CD4-positive, alpha-beta memory T cell (primary cell): ENCODE results near the gene MAPK14. TPM values are rescaled to one million over a fixed set of nuclear protein-coding genes. Genes with fewer than 3 reads are reported as not detected.

Experiments
- CTCF ChIA-PET: fragments of 350-600 bp; sonication (Branson Sonifier 250); formaldehyde crosslinking; loops from one replicate; lab custom pipeline; 2021; ENCODE audit warnings: inconsistent platforms; ENCODE audit not compliant: partially characterized antibody; lab: Charles Lee
- POLR2A ChIA-PET: fragments of 350-600 bp; sonication (Branson Sonifier 250); formaldehyde crosslinking; loops from one replicate; lab custom pipeline; 2021; ENCODE audit not compliant: partially characterized antibody; lab: Charles Lee
- DNase-seq, 5 donors: peaks; one replicate each; pipeline versions ENCODE4 v3.0.0 to v3.0.0-alpha.2; 2020 to 2022; ENCODE audit warnings: mixed read lengths in 1 of 5
- H3K27ac ChIP-seq: one replicate; pipeline ENCODE4 v1.7.0; 2013; ENCODE audit warnings: low read depth, low read length
- H3K27me3 ChIP-seq: 2 replicates; pipeline ENCODE4 v1.7.0; 2013; ENCODE audit warnings: mild to moderate bottlenecking, low read length, moderate library complexity; ENCODE audit not compliant: insufficient read depth
- H3K36me3 ChIP-seq: 2 replicates; pipeline ENCODE4 v1.7.0; 2013; ENCODE audit warnings: mild to moderate bottlenecking, low read length, moderate library complexity; ENCODE audit not compliant: insufficient read depth
- H3K4me1 ChIP-seq: 2 replicates; pipeline ENCODE4 v1.7.0; 2013; ENCODE audit warnings: mild to moderate bottlenecking, low read length, moderate library complexity; ENCODE audit not compliant: insufficient read depth
- H3K4me3 ChIP-seq, 2 donors: one replicate each; pipeline ENCODE4 v1.7.0; 2013; ENCODE audit warnings: low read length in 2 of 2, mild to moderate bottlenecking in 1 of 2
- H3K9me3 ChIP-seq, 2 donors: one replicate each; pipeline ENCODE4 v1.7.0; 2013; ENCODE audit warnings: low read length in 2 of 2, control low read depth in 1 of 2; ENCODE audit not compliant: control insufficient read depth in 1 of 2
- H3K27ac Mint-ChIP-seq, 7 donors: one replicate each; pipeline ENCODE4 v1.8.0; 2020 to 2021; ENCODE audit warnings: mixed read lengths in 7 of 7, mild to moderate bottlenecking in 6 of 7, inconsistent platforms in 3 of 7, moderate library complexity in 3 of 7
- H3K27me3 Mint-ChIP-seq, 2 donors: one replicate each; pipeline ENCODE4 v1.8.0; 2020 to 2021; ENCODE audit warnings: mixed read lengths in 2 of 2
- H3K36me3 Mint-ChIP-seq, 2 donors: one replicate each; pipeline ENCODE4 v1.8.0; 2020 to 2021; ENCODE audit warnings: mixed read lengths in 2 of 2, inconsistent platforms in 1 of 2, mild to moderate bottlenecking in 1 of 2
- H3K4me1 Mint-ChIP-seq, 4 donors: one replicate each; pipeline ENCODE4 v1.8.0; 2020 to 2021; ENCODE audit warnings: mixed read lengths in 4 of 4, mild to moderate bottlenecking in 1 of 4
- H3K4me3 Mint-ChIP-seq, 8 donors: one replicate each; pipeline ENCODE4 v1.8.0; 2020 to 2021; ENCODE audit warnings: mixed read lengths in 8 of 8, mild to moderate bottlenecking in 7 of 8, moderate library complexity in 6 of 8, inconsistent platforms in 3 of 8
- H3K9me3 Mint-ChIP-seq, 8 donors: one replicate each; pipeline ENCODE4 v1.8.0; 2020 to 2021; ENCODE audit warnings: mixed read lengths in 8 of 8, mild to moderate bottlenecking in 5 of 8, inconsistent platforms in 3 of 8, moderate library complexity in 1 of 8
- intact Hi-C: fragments of 100-400 bp; cut with micrococcal nuclease; formaldehyde crosslinking; loops from one replicate; pipeline ENCODE4 v1.15.1; 2023
- polyA plus RNA-seq, 2 donors: library from polyadenylated mRNA; unstranded; fragments of 300-500 nt; fragmentation: Illumina TruSeq; gene quantifications; one replicate each; pipeline ENCODE4 v1.2.3, GENCODE V29; 2021
- total RNA-seq, 2 experiments: library from RNA; stranded (reverse); gene quantifications; one replicate each; pipeline ENCODE4 v1.2.3, GENCODE V29; 2021

MAPK14 gene
- total and polyA plus RNA-seq, 4 experiments from 2014 or later, result 38.5 to 64.3 (median 53.8) TPM

GRCh38 chr6:36132246-36132895 lies 104.8 kb downstream of the MAPK14 start:
- intact Hi-C loops, result no loop called here

GRCh38 chr6:36133148-36133547 lies 105.5 kb downstream of the MAPK14 start:
- Mint-ChIP-seq H3K36me3 (peaks cover 29 to 39% of the 10 kb centered on the region in 2 donors), H3K9me3 (no peaks in the 10 kb centered on the region), H3K4me1 (peaks cover 27 to 44% (median 37%) of the 10 kb centered on the region in 4 donors), H3K4me3 (no peak overlapping the region), H3K27ac (peak overlapping the region; percentile 27 to 92 (median 89)), H3K27me3 (no peaks in the 10 kb centered on the region)
- CTCF ChIA-PET, result interaction anchor here (0.9 to 4.7 kb wide), 3 partner anchors 11 to 38 kb away, joined by 3 to 58 read pairs (median 5); no protein-coding TSS in a partner anchor
- H3K27ac ChIP-seq, result no peak overlapping the region
- H3K36me3 ChIP-seq, result peaks cover 24% of the 10 kb centered on the region
- H3K9me3 ChIP-seq, result no peaks in the 10 kb centered on the region
- no peaks in the 10 kb centered on the region for H3K27me3 ChIP-seq
- no peak for DNase-seq
- peaks cover 37% of the 10 kb centered on the region for H3K4me1 ChIP-seq
- intact Hi-C loops, result no loop called here
- POLR2A ChIA-PET, result interaction anchor here (4.7 to 5.0 kb wide), 2 partner anchors 11 to 106 kb away, joined by 41 to 93 read pairs; partner anchors contain the start of gene MAPK14
- H3K4me3 ChIP-seq, result no peak overlapping the region

More at GRCh38 chr6:36132246-36132895, 104.8 kb downstream of the MAPK14 start:
- ChIA-PET CTCF (interaction anchor here (1.0 to 4.7 kb wide), 13 partner anchors 9 to 73 kb away, joined by 3 to 58 read pairs (median 6); partner anchors contain the start of gene BRPF3), POLR2A (interaction anchor here (0.8 to 5.0 kb wide), 15 partner anchors 7 to 105 kb away, joined by 4 to 93 read pairs (median 10); partner anchors contain the start of genes BRPF3 and MAPK14)
- H3K4me1 Mint-ChIP-seq, result peaks cover 27 to 44% (median 37%) of the 10 kb centered on the region in 4 donors
- no peaks in the 10 kb centered on the region for H3K27me3 ChIP-seq
- H3K9me3 Mint-ChIP-seq, result no peaks in the 10 kb centered on the region
- DNase-seq, result no peak
- peak overlapping the region; percentile 73 to 92 (median 89) for H3K27ac Mint-ChIP-seq
- H3K36me3 ChIP-seq, result peaks cover 22% of the 10 kb centered on the region
- H3K27me3 Mint-ChIP-seq, result no peaks in the 10 kb centered on the region
- peaks cover 45% of the 10 kb centered on the region for H3K4me1 ChIP-seq
- peak overlapping the region; percentile 61 to 88 (median 78) for H3K4me3 Mint-ChIP-seq
- H3K4me3 ChIP-seq, result peak overlapping the region in 1 of 2 donors; percentile 85
- no peaks in the 10 kb centered on the region for H3K9me3 ChIP-seq
- H3K36me3 Mint-ChIP-seq, result peaks cover 29 to 36% of the 10 kb centered on the region in 2 donors
- peak overlapping the region; percentile 86 for H3K27ac ChIP-seq

- Histone ChIP-seq H3K36me3 (peaks cover 28% of the 10 kb centered on the region), H3K4me1 (peaks cover 36% of the 10 kb centered on the region), H3K27ac (no peak overlapping the region), H3K27me3 (no peaks in the 10 kb centered on the region), H3K9me3 (no peaks in the 10 kb centered on the region), H3K4me3 (no peak overlapping the region)
- no peak overlapping the region for H3K4me3 Mint-ChIP-seq
- ChIA-PET CTCF (interaction anchor here (0.9 to 4.7 kb wide), 3 partner anchors 11 to 38 kb away, joined by 3 to 58 read pairs (median 5); no protein-coding TSS in a partner anchor), POLR2A (interaction anchor here (4.7 to 5.0 kb wide), 2 partner anchors 12 to 106 kb away, joined by 41 to 93 read pairs; partner anchors contain the start of gene MAPK14)
- peaks cover 30 to 46% of the 10 kb centered on the region in 2 donors for H3K36me3 Mint-ChIP-seq
- DNase-seq, result no peak
- H3K9me3 Mint-ChIP-seq, result no peaks in the 10 kb centered on the region
- intact Hi-C loops, result no loop called here
- no peaks in the 10 kb centered on the region for H3K27me3 Mint-ChIP-seq
- peaks cover 27 to 44% (median 34%) of the 10 kb centered on the region in 4 donors for H3K4me1 Mint-ChIP-seq
- H3K27ac Mint-ChIP-seq, result peak overlapping the region in 5 of 7 donors; percentile 16 to 87 (median 33)
These were observed 106.3 kb downstream of the MAPK14 start for GRCh38 chr6:36133912-36134311.

- H3K27ac Mint-ChIP-seq, result peak overlapping the region in 4 of 7 donors; percentile 61 to 73 (median 66)
- Histone ChIP-seq H3K27ac (no peak overlapping the region), H3K9me3 (no peaks in the 10 kb centered on the region), H3K4me3 (no peak overlapping the region), H3K36me3 (peaks cover 38% of the 10 kb centered on the region), H3K4me1 (peaks cover 41% of the 10 kb centered on the region), H3K27me3 (no peaks in the 10 kb centered on the region)
- intact Hi-C loops, result no loop called here
- H3K4me1 Mint-ChIP-seq, result peaks cover 24 to 45% (median 30%) of the 10 kb centered on the region in 4 donors
- peaks cover 37 to 59% of the 10 kb centered on the region in 2 donors for H3K36me3 Mint-ChIP-seq
- POLR2A ChIA-PET, result interaction anchor here (1.0 kb wide), 1 partner anchor 14 kb away, joined by 5 read pairs; no protein-coding TSS in a partner anchor
- CTCF ChIA-PET, result interaction anchor here (1.6 kb wide), 1 partner anchor 40 kb away, joined by 3 read pairs; no protein-coding TSS in a partner anchor
- no peaks in the 10 kb centered on the region for H3K9me3 Mint-ChIP-seq
- no peaks in the 10 kb centered on the region for H3K27me3 Mint-ChIP-seq
- no peak for DNase-seq
- peak overlapping the region in 1 of 8 donors; percentile 43 for H3K4me3 Mint-ChIP-seq
These were observed 107.6 kb downstream of the MAPK14 start for GRCh38 chr6:36135053-36135731.

- POLR2A ChIA-PET, result interaction anchor here (1.0 kb wide), 1 partner anchor 15 kb away, joined by 5 read pairs; no protein-coding TSS in a partner anchor
- intact Hi-C loops, result no loop called here
- no peaks in the 10 kb centered on the region for H3K9me3 Mint-ChIP-seq
These were observed 108.4 kb downstream of the MAPK14 start for GRCh38 chr6:36136034-36136433.

GRCh38 chr6:36136551-36136950 lies 108.9 kb downstream of the MAPK14 start:
- H3K36me3 Mint-ChIP-seq, result peaks cover 41 to 62% of the 10 kb centered on the region in 2 donors
- H3K36me3 ChIP-seq, result peaks cover 38% of the 10 kb centered on the region
- no peak overlapping the region for H3K27ac ChIP-seq
- H3K9me3 Mint-ChIP-seq, result no peaks in the 10 kb centered on the region
- H3K27me3 ChIP-seq, result no peaks in the 10 kb centered on the region
- no peak overlapping the region for H3K4me3 ChIP-seq
- DNase-seq, result no peak
- no peaks in the 10 kb centered on the region for H3K9me3 ChIP-seq
- peak overlapping the region in 3 of 7 donors; percentile 7 to 24 (median 8) for H3K27ac Mint-ChIP-seq
- intact Hi-C loops, result no loop called here
- H3K4me3 Mint-ChIP-seq, result no peak overlapping the region
- peaks cover 25 to 46% (median 33%) of the 10 kb centered on the region in 4 donors for H3K4me1 Mint-ChIP-seq
- ChIA-PET POLR2A (no interaction called here), CTCF (interaction anchor here (1.6 kb wide), 1 partner anchor 41 kb away, joined by 3 read pairs; no protein-coding TSS in a partner anchor)
- peaks cover 41% of the 10 kb centered on the region for H3K4me1 ChIP-seq
- no peaks in the 10 kb centered on the region for H3K27me3 Mint-ChIP-seq

More at GRCh38 chr6:36136034-36136433, 108.4 kb downstream of the MAPK14 start:
- Mint-ChIP-seq H3K4me3 (no peak overlapping the region), H3K36me3 (peaks cover 41 to 62% of the 10 kb centered on the region in 2 donors), H3K27ac (no peak overlapping the region), H3K4me1 (peaks cover 25 to 46% (median 33%) of the 10 kb centered on the region in 4 donors), H3K27me3 (no peaks in the 10 kb centered on the region)
- H3K9me3 ChIP-seq, result no peaks in the 10 kb centered on the region
- no peak overlapping the region for H3K27ac ChIP-seq
- peaks cover 46% of the 10 kb centered on the region for H3K4me1 ChIP-seq
- peaks cover 38% of the 10 kb centered on the region for H3K36me3 ChIP-seq
- no peak overlapping the region for H3K4me3 ChIP-seq
- CTCF ChIA-PET, result interaction anchor here (1.6 kb wide), 1 partner anchor 41 kb away, joined by 3 read pairs; no protein-coding TSS in a partner anchor
- no peak for DNase-seq
- H3K27me3 ChIP-seq, result no peaks in the 10 kb centered on the region
